ENCODE results near the gene CTTN. TPM values are rescaled to one million over a fixed set of nuclear protein-coding genes. Genes with fewer than 3 reads are reported as not detected.

CTTN gene
- total and polyA plus RNA-seq, 2 of the 8 experiments (the other 6 are each of a cell fraction or from before 2014, with no cell fraction given), result 84.6 to 216 TPM

- no peak for TF ChIP-seq CHD7 (IDR thresholded peaks at IDR 0.05; ENCODE audit: insufficient replicate concordance, low read length)
- TF ChIP-seq TAF7 (optimal IDR thresholded peaks at IDR 0.05; ENCODE audit: borderline replicate concordance, low read depth, low read length), result no peak
- TF ChIP-seq SIRT6 (IDR thresholded peaks at IDR 0.05; ENCODE audit: low read length), result no peak
- no peak for TF ChIP-seq KDM4A (IDR thresholded peaks at IDR 0.05; ENCODE audit: low read depth, low read length, severe bottlenecking)
- no peak for TF ChIP-seq KDM1A (IDR thresholded peaks at IDR 0.05; ENCODE audit: borderline replicate concordance, low read length)
- no peak for TF ChIP-seq CHD2 (IDR thresholded peaks at IDR 0.05; ENCODE audit: low read length)
- TF ChIP-seq YY1 (IDR thresholded peaks at IDR 0.05; ENCODE audit: low read depth, low read length), result no peak
- TF ChIP-seq EZH2 (IDR thresholded peaks at IDR 0.05; ENCODE audit: low read depth, low read length, severe bottlenecking), result no peak
- TF ChIP-seq CTCF (IDR thresholded peaks at IDR 0.05; ENCODE audit: control extremely low read depth in 1 of 3, insufficient read depth in 1 of 3, low read depth in 1 of 3, low read length in 3 of 3), result no peak
These were observed 68.3 kb downstream of the CTTN start (continued) for GRCh38 chr11:70466596-70466995.

Data from H1 (cell line).